K562 (cell line): ENCODE data around the gene FSTL4. TPM values are rescaled to one million over a fixed set of nuclear protein-coding genes. Genes with fewer than 3 reads are reported as not detected.

Experiments
- ATAC-seq: fragments of 200-7000 bp; cut with Tn5 transposase; 3 replicates; pipeline ENCODE4 v1.9.1; 2020; ENCODE audit warnings: moderate library complexity
- BruUV-seq: library from RNA; stranded (reverse); fragments of 400-500 nt; replicated peaks from 2 replicates; lab custom pipeline; 2021; lab: Mats Ljungman, UMichigan
- CTCF ChIA-PET: fragments of 300-600 bp; formaldehyde crosslinking; extraction: SDS; loops from one replicate; lab custom pipeline; 2021; ENCODE audit warnings: low intra/inter-chr PET ratio; lab: Yijun Ruan, JAX
- POLR2A ChIA-PET: fragments of 300-600, 350-650 bp; sonication (Branson Sonifier 250); formaldehyde crosslinking; extraction: SDS; loops from one replicate; lab custom pipeline; 2021; ENCODE audit warnings: antibody characterized with exemption, inconsistent platforms; lab: Yijun Ruan, JAX
- DNase-seq, 4 experiments: peaks; one replicate each; pipeline versions ENCODE4 v3.0.0 to v3.0.0-alpha.2; 2011 to 2018; ENCODE audit warnings: low spot score in 3 of 4, mixed read lengths in 3 of 4; ENCODE audit errors: extremely low read depth in 1 of 4
- FAIRE-seq: peaks from 2 replicates; lab custom pipeline; 2011; peaks lifted over from hg19 to GRCh38; lab: Jason Lieb, UNC
- H2AFZ ChIP-seq: 2 replicates; pipeline ENCODE4 v1.6.0; 2011; ENCODE audit warnings: low read depth, low read length, control low read depth, inconsistent platforms
- H3K27ac ChIP-seq: fragments of 200-600 bp; 3 replicates; pipeline ENCODE4 v1.8.0; 2011; ENCODE audit warnings: low read depth, mild to moderate bottlenecking, control low read depth, inconsistent platforms, low read length, moderate library complexity, mixed read lengths; ENCODE audit errors: extremely low read depth
- H3K27me3 ChIP-seq, 2 experiments: fragments of 300-600 bp in 1 of 2; 2 replicates in 1 of 2; 3 replicates in 1 of 2; pipeline versions ENCODE4 v1.6.0 to v1.8.0; 2011; ENCODE audit warnings: inconsistent platforms in 2 of 2, low read length in 2 of 2, mild to moderate bottlenecking in 1 of 2, mixed read lengths in 1 of 2, moderate library complexity in 1 of 2; ENCODE audit not compliant: control insufficient read depth in 2 of 2, insufficient read depth in 2 of 2
- H3K36me3 ChIP-seq: fragments of 300-600 bp; 3 replicates; pipeline ENCODE4 v1.8.0; 2011; ENCODE audit warnings: mild to moderate bottlenecking, low read length, inconsistent platforms; ENCODE audit not compliant: control insufficient read depth, insufficient read depth
- H3K4me1 ChIP-seq, 2 experiments: fragments of 200-600 bp in 1 of 2; replicated peaks in 1 of 2; 2 replicates in 1 of 2; 3 replicates in 1 of 2; pipeline versions ENCODE4 v1.5.1 to v1.8.0; 2011; ENCODE audit warnings: inconsistent platforms in 2 of 2, low read length in 2 of 2, mild to moderate bottlenecking in 1 of 2, mixed read lengths in 1 of 2, moderate library complexity in 1 of 2; ENCODE audit not compliant: control insufficient read depth in 2 of 2, insufficient read depth in 2 of 2
- H3K4me2 ChIP-seq: 2 replicates; pipeline ENCODE4 v1.6.1; 2011; ENCODE audit warnings: low read length, control low read depth, inconsistent platforms, mixed read lengths; ENCODE audit not compliant: insufficient read depth
- H3K4me3 ChIP-seq: fragments of 200-600 bp; sonication (generic), shearing (Covaris generic); 2 replicates; pipeline ENCODE4 v1.5.1; 2016; ENCODE audit warnings: control low read depth, inconsistent platforms
- H3K79me2 ChIP-seq: fragments of 200-600 bp; 3 replicates; pipeline ENCODE4 v1.8.0; 2011; ENCODE audit warnings: low read length, inconsistent platforms; ENCODE audit not compliant: control insufficient read depth, insufficient read depth
- H3K9ac ChIP-seq, 2 experiments: 2 replicates each; pipeline versions ENCODE4 v1.6.0 to v1.6.1; 2011; ENCODE audit warnings: low read depth in 2 of 2, low read length in 2 of 2, control low read depth in 1 of 2, inconsistent platforms in 1 of 2, mild to moderate bottlenecking in 1 of 2, mixed read lengths in 1 of 2; ENCODE audit not compliant: insufficient read depth in 1 of 2
- H3K9me1 ChIP-seq: one replicate; pipeline ENCODE4 v1.6.0; 2011; ENCODE audit warnings: inconsistent platforms, mild to moderate bottlenecking, low read length, moderate library complexity; ENCODE audit not compliant: control insufficient read depth, insufficient read depth
- H3K9me3 ChIP-seq: replicated peaks from 2 replicates; pipeline ENCODE4 v1.5.1; 2011; ENCODE audit warnings: low read depth, low read length, inconsistent platforms; ENCODE audit not compliant: control insufficient read depth, insufficient read depth
- H4K20me1 ChIP-seq: replicated peaks from 2 replicates; pipeline ENCODE4 v1.6.1; 2011; ENCODE audit warnings: low read length, inconsistent platforms, mixed read lengths; ENCODE audit not compliant: control insufficient read depth, insufficient read depth
- CAMTA2 ChIP-seq: fragments of 250-450 bp; sonication (Bioruptor Pico); conservative IDR thresholded peaks from 2 replicates; pipeline ENCODE4 v1.5.1; 2022
- CBFB ChIP-seq: sonication (generic); formaldehyde crosslinking; IDR thresholded peaks from 2 replicates; pipeline ENCODE4 v1.4.0; 2020; ENCODE audit warnings: mild to moderate bottlenecking, missing genetic modification reagents
- CTBP1 ChIP-seq: fragments of 450-650 bp; IDR thresholded peaks from 2 replicates; pipeline ENCODE4 v1.6.1; 2016; ENCODE audit warnings: borderline replicate concordance
- DDX20 ChIP-seq: fragments of 450-650 bp; IDR thresholded peaks from 2 replicates; pipeline ENCODE4 v1.6.1; 2016; ENCODE audit warnings: missing genetic modification characterization, low read depth, mild to moderate bottlenecking, missing compliant biosample characterization, moderate library complexity
- GATAD2A ChIP-seq: fragments of 450-650 bp; IDR thresholded peaks from 2 replicates; pipeline ENCODE4 v1.6.1; 2017
- KDM2B ChIP-seq: fragments of 250-450 bp; sonication (Bioruptor Pico); IDR thresholded peaks from 2 replicates; pipeline ENCODE4 v1.8.0; 2021; ENCODE audit warnings: mild to moderate bottlenecking, moderate library complexity
- NKRF ChIP-seq: fragments of 450-650 bp; IDR thresholded peaks from 2 replicates; pipeline ENCODE4 v1.6.1; 2016; ENCODE audit warnings: borderline replicate concordance
- RNF2 ChIP-seq: sonication (generic); IDR thresholded peaks from 2 replicates; pipeline ENCODE4 v1.6.1; 2016
- SAP30 ChIP-seq: fragments of 200-600 bp; sonication (generic); IDR thresholded peaks from 2 replicates; pipeline ENCODE4 v1.6.1; 2012; ENCODE audit warnings: borderline replicate concordance, low read depth, mild to moderate bottlenecking, moderate library complexity, low read length, control low read depth, inconsistent platforms; ENCODE audit not compliant: insufficient read depth, poor library complexity, severe bottlenecking
- SMC3 ChIP-seq: conservative IDR thresholded peaks from 2 replicates; pipeline ENCODE4 v1.6.1; 2011; ENCODE audit warnings: low read depth, low read length, improper control_type of control experiment; ENCODE audit not compliant: insufficient read depth
- TBP ChIP-seq: optimal IDR thresholded peaks from 2 replicates; pipeline ENCODE3; 2011; ENCODE audit warnings: low read depth, low read length, improper control_type of control experiment
- ZNF561 ChIP-seq: fragments of 450-650 bp; formaldehyde crosslinking; conservative IDR thresholded peaks from 2 replicates; pipeline ENCODE4 v1.4.0; 2020; ENCODE audit warnings: mild to moderate bottlenecking, moderate library complexity
- ZNF583 ChIP-seq: fragments of 250-450 bp; sonication (Bioruptor Pico); IDR thresholded peaks from 2 replicates; pipeline ENCODE4 v1.4.0; 2020
- ZSCAN32 ChIP-seq: fragments of 450-650 bp; formaldehyde crosslinking; IDR thresholded peaks from 2 replicates; pipeline ENCODE4 v1.4.0; 2020; ENCODE audit warnings: mild to moderate bottlenecking, moderate library complexity
- WGBS: fragments of 100-300 bp; shearing (Covaris generic); methylation state at CpG from one replicate; pipeline ENCODE4 v1.1.6; 2016; ENCODE audit warnings: low coverage, mixed read lengths; ENCODE audit not compliant: insufficient coverage; ENCODE audit errors: missing lambda C conversion rate; 5-methylcytosine and 5-hydroxymethylcytosine counted together
- in situ Hi-C: fragments of 300-500 bp; cut with MboI; formaldehyde crosslinking; loops from 4 replicates; pipeline ENCODE4 v1.15.0; 2018; ENCODE audit warnings: inconsistent platforms, mixed read lengths
- intact Hi-C: fragments of 100-400 bp; cut with micrococcal nuclease; formaldehyde crosslinking; loops from 2 replicates; pipeline ENCODE4 v1.14.2; 2022
- polyA plus RNA-seq, 8 experiments: library from polyadenylated mRNA; depleted of rRNA in 4 of 8; stranded (reverse) in 5 of 8; unstranded in 3 of 8; fragments of >200 nt; fragmentation: Nextera tagmentation in 2 of 8; fragmentation: Illumina TruSeq in 1 of 8; extraction: Ambion mirVana in 2 of 8; extraction: Trizol in 1 of 8; gene quantifications; 2 replicates each; pipeline versions ENCODE4 v1.2.1 to v1.2.3, GENCODE V29; 2011 to 2014; ENCODE audit warnings: inconsistent platforms in 1 of 8, missing spikeins in 1 of 8
- total RNA-seq, 7 experiments: library from RNA; depleted of rRNA in 6 of 7; stranded (reverse); fragments of >200 nt in 6 of 7; fragmentation: Illumina TruSeq in 2 of 7; extraction: Trizol in 2 of 7; gene quantifications; 2 replicates each; pipeline versions ENCODE4 v1.2.1 to v1.2.3, GENCODE V29; 2011 to 2021; ENCODE audit warnings: low replicate concordance in 1 of 7
- TF ChIP-seq, protein P1 (sequence below), 2 experiments: fragments of 150-350 bp in 1 of 2; IDR thresholded peaks; 2 replicates each; pipeline ENCODE4 v1.6.1; 2012 to 2016; ENCODE audit warnings: low read depth in 2 of 2, low read length in 2 of 2, mild to moderate bottlenecking in 1 of 2, moderate library complexity in 1 of 2

Gene FSTL4
- total and polyA plus RNA-seq, 9 of the 15 experiments (the other 6 are each of a cell fraction or from before 2014, with no cell fraction given) = 0.08 to 0.18 (median 0.10) TPM; not detected in 5

DNA sequence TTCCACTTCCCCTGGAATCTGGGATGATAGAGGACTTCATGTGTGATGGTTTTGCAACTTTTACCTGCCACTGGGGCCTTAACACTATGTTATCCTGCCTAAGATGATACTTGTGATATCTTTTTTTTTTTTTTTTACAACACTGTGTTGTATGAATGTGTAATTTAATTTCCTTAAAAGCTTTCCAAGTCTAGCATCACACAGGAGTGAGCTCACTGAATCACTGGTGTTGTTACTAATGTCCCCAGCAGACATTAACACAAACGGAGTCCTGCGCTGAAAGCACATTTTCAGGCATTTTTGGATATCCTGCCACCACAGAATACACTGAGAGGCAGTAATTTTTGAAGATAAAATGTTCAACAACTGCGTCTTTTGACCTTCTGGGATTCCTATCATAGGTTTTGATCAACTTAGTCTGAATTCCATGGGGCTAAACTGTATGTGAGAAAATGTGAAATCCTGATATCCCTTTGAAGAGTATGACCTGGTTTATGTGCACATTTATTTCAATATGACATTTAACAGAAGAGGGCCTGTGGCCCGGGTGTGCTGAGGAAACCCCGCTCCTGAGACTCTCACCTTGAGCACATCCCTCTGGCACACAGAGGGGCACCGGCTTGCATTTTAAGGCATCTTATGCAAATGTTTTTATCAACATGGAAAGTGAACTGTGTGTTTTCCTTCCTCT lies 118.0 kb downstream of the FSTL4 start:
- no peaks in the 10 kb centered on the region for H3K9me3 ChIP-seq
- no peaks in the 10 kb centered on the region for H3K4me1 ChIP-seq
- no peak overlapping the region for H3K9ac ChIP-seq
- no peaks in the 10 kb centered on the region for H4K20me1 ChIP-seq
- ChIA-PET POLR2A (interaction anchor here (0.6 kb wide), 1 partner anchor 40 kb away, joined by 4 read pairs; no protein-coding TSS in a partner anchor), CTCF (no interaction called here)
- in situ Hi-C loops (no loop called here), intact Hi-C loops (no loop called here)
- no peak for DNase-seq
- H3K27ac ChIP-seq = no peak overlapping the region
- H3K27me3 ChIP-seq = peaks cover 7 to 34% of the 10 kb centered on the region in 2 experiments; a peak in 4 of 5 replicates
- no peak overlapping the region for H3K4me2 ChIP-seq
- BruUV-seq = no TSS peak
- no peak overlapping the region for H3K4me3 ChIP-seq
- no peak for ATAC-seq
- WGBS = 2% methylated on average over 6 of the region's 6 CpGs
- no peak for FAIRE-seq
- no peaks in the 10 kb centered on the region for H3K79me2 ChIP-seq
- no peaks in the 10 kb centered on the region for H3K36me3 ChIP-seq
- H3K9me1 ChIP-seq = peaks cover 2% of the 10 kb centered on the region
- H2AFZ ChIP-seq = no peak overlapping the region
- TF ChIP-seq, protein P1, sequence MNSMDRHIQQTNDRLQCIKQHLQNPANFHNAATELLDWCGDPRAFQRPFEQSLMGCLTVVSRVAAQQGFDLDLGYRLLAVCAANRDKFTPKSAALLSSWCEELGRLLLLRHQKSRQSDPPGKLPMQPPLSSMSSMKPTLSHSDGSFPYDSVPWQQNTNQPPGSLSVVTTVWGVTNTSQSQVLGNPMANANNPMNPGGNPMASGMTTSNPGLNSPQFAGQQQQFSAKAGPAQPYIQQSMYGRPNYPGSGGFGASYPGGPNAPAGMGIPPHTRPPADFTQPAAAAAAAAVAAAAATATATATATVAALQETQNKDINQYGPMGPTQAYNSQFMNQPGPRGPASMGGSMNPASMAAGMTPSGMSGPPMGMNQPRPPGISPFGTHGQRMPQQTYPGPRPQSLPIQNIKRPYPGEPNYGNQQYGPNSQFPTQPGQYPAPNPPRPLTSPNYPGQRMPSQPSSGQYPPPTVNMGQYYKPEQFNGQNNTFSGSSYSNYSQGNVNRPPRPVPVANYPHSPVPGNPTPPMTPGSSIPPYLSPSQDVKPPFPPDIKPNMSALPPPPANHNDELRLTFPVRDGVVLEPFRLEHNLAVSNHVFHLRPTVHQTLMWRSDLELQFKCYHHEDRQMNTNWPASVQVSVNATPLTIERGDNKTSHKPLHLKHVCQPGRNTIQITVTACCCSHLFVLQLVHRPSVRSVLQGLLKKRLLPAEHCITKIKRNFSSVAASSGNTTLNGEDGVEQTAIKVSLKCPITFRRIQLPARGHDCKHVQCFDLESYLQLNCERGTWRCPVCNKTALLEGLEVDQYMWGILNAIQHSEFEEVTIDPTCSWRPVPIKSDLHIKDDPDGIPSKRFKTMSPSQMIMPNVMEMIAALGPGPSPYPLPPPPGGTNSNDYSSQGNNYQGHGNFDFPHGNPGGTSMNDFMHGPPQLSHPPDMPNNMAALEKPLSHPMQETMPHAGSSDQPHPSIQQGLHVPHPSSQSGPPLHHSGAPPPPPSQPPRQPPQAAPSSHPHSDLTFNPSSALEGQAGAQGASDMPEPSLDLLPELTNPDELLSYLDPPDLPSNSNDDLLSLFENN (IDR thresholded peaks at IDR 0.05; ENCODE audit: low read depth in 2 of 2, low read length in 2 of 2) = no peak
- TF ChIP-seq DDX20 (tag) (no peak), ZNF561 (CRISPR knock-in tag) (no peak), CAMTA2 (CRISPR knock-in tag) (no peak), CTBP1 (no peak), SMC3 (no peak), ZNF583 (CRISPR knock-in tag) (no peak), CBFB (CRISPR knock-in tag) (no peak), KDM2B (no peak), GATAD2A (no peak), ZSCAN32 (CRISPR knock-in tag) (no peak), NKRF (no peak), TBP (no peak), RNF2 (no peak), SAP30 (no peak)
